PC-3 (cell line): Measurements from ENCODE around the gene PTGER2. TPM values are rescaled to one million over a fixed set of nuclear protein-coding genes. Genes with fewer than 3 reads are reported as not detected.

Source experiments
- ATAC-seq: fragments of 200-7000 bp; cut with Tn5 transposase; 2 replicates; pipeline ENCODE4 v1.9.1; 2020; ENCODE audit warnings: mild to moderate bottlenecking, moderate library complexity
- BruUV-seq: library from RNA; stranded (reverse); fragments of 400-500 nt; replicated peaks from 2 replicates; lab custom pipeline; 2021; lab: Mats Ljungman, UMichigan
- CTCF ChIA-PET: fragments of 300-600 bp; sonication (Branson Sonifier 250); formaldehyde crosslinking; loops from one replicate; lab custom pipeline; 2022; ENCODE audit warnings: antibody characterized with exemption; lab: Charles Lee
- POLR2A ChIA-PET: fragments of 300-600 bp; sonication (Branson Sonifier 250); formaldehyde crosslinking; loops from one replicate; lab custom pipeline; 2022; ENCODE audit warnings: antibody characterized with exemption; ENCODE audit not compliant: unreplicated experiment; lab: Charles Lee
- DNase-seq: peaks from one replicate; pipeline ENCODE4 v3.0.0-alpha.2; 2015
- H2AFZ ChIP-seq: fragments of 300-600 bp; sonication (generic); 2 replicates; pipeline ENCODE4 v1.6.0; 2016; ENCODE audit warnings: antibody characterized with exemption, low read length
- H3F3A ChIP-seq: fragments of 300-600 bp; sonication (generic); one replicate; pipeline ENCODE4 v1.6.0; 2017; ENCODE audit warnings: antibody characterized with exemption, low read length, control low read depth, mild to moderate bottlenecking; ENCODE audit not compliant: unreplicated experiment
- H3K27ac ChIP-seq: fragments of 300-600 bp; sonication (generic); 2 replicates; pipeline ENCODE4 v1.5.1; 2016; ENCODE audit warnings: mild to moderate bottlenecking, low read length
- H3K27me3 ChIP-seq: fragments of 300-600 bp; sonication (generic); 2 replicates; pipeline ENCODE4 v1.6.1; 2016; ENCODE audit warnings: low read length, mixed read lengths
- H3K36me3 ChIP-seq: fragments of 300-600 bp; sonication (generic); 2 replicates; pipeline ENCODE4 v1.6.1; 2016; ENCODE audit warnings: low read depth, mixed run types, low read length, mixed read lengths
- H3K4me1 ChIP-seq: fragments of 300-600 bp; sonication (generic); 2 replicates; pipeline ENCODE4 v1.5.1; 2016; ENCODE audit warnings: low read length; ENCODE audit not compliant: insufficient read depth
- H3K4me2 ChIP-seq: fragments of 300-600 bp; sonication (generic); 2 replicates; pipeline ENCODE4 v1.6.0; 2016; ENCODE audit warnings: low read length
- H3K4me3 ChIP-seq: fragments of 300-600 bp; sonication (generic); 2 replicates; pipeline ENCODE4 v1.5.1; 2016; ENCODE audit warnings: mild to moderate bottlenecking, low read length, mixed read lengths
- H3K79me2 ChIP-seq: fragments of 300-600 bp; sonication (generic); 2 replicates; pipeline ENCODE4 v1.6.1; 2017; ENCODE audit warnings: low read length, mixed read lengths
- H3K9ac ChIP-seq: fragments of 300-600 bp; sonication (generic); 2 replicates; pipeline ENCODE4 v1.6.0; 2016; ENCODE audit warnings: mild to moderate bottlenecking, low read length
- H3K9me2 ChIP-seq: fragments of 300-600 bp; sonication (generic); replicated peaks from 2 replicates; pipeline ENCODE4 v1.6.1; 2016; ENCODE audit warnings: mixed run types, low read length, mixed read lengths
- H3K9me3 ChIP-seq: fragments of 300-600 bp; sonication (generic); 2 replicates; pipeline ENCODE4 v1.6.1; 2016; ENCODE audit warnings: low read length, mixed read lengths
- H4K20me1 ChIP-seq: fragments of 300-600 bp; sonication (generic); 2 replicates; pipeline ENCODE4 v1.6.1; 2016; ENCODE audit warnings: low read length, mixed read lengths
- CTCF ChIP-seq: fragments of 300-600 bp; sonication (generic); conservative IDR thresholded peaks from 2 replicates; pipeline ENCODE4 v1.5.1; 2017; ENCODE audit warnings: antibody characterized with exemption, low read depth, mild to moderate bottlenecking, low read length
- EZH2 ChIP-seq: fragments of 300-600 bp; sonication (generic); IDR thresholded peaks from one replicate; pipeline ENCODE4 v1.6.1; 2017; ENCODE audit warnings: antibody characterized with exemption, mild to moderate bottlenecking, low read length; ENCODE audit not compliant: unreplicated experiment
- EZH2phosphoT487 ChIP-seq: fragments of 300-600 bp; sonication (generic); IDR thresholded peaks from 2 replicates; pipeline ENCODE4 v1.6.1; 2018; ENCODE audit warnings: mild to moderate bottlenecking, antibody characterized with exemption, low read length, borderline replicate concordance
- intact Hi-C: fragments of 100-400 bp; cut with micrococcal nuclease; formaldehyde crosslinking; loops from 2 replicates; pipeline ENCODE4 v1.9.0; 2023
- total RNA-seq: library from RNA; depleted of rRNA; stranded (reverse); fragments of >200 nt; gene quantifications from 2 replicates; pipeline ENCODE4 v1.2.3, GENCODE V29; 2014

The PTGER2 gene
- total RNA-seq, 1 experiment from 2014 or later = 4.7 TPM

GRCh38 chr14:52286661-52287649 is 27.2 kb upstream of the PTGER2 start:
- no peak overlapping the region for H3K4me2 ChIP-seq

GRCh38 chr14:52296378-52296777 is 17.7 kb upstream of the PTGER2 start:
- H3K27ac ChIP-seq = no peak overlapping the region
- H3K9me2 ChIP-seq = no peaks in the 10 kb centered on the region
- DNase-seq (no peak), ATAC-seq (no peak)
- H3K9ac ChIP-seq = no peak overlapping the region
- H3K4me1 ChIP-seq = no peaks in the 10 kb centered on the region
- no peaks in the 10 kb centered on the region for H3K27me3 ChIP-seq
- H4K20me1 ChIP-seq = no peaks in the 10 kb centered on the region
- no peak overlapping the region for H3K4me2 ChIP-seq
- H3K4me3 ChIP-seq = no peak overlapping the region
- H3K9me3 ChIP-seq = no peaks in the 10 kb centered on the region
- ChIA-PET CTCF (no interaction called here), POLR2A (no interaction called here)
- intact Hi-C loops = loop anchor here (10.0 kb wide), 1 partner anchor 258 kb away; the partner anchor contains the start of genes GPR137C and TXNDC16
- H3F3A ChIP-seq = no peaks in the 10 kb centered on the region
- no TSS peak for BruUV-seq
- TF ChIP-seq EZH2 = no peak
- no peak for TF ChIP-seq EZH2phosphoT487
- TF ChIP-seq CTCF = no peak
- H3K36me3 ChIP-seq = no peaks in the 10 kb centered on the region
- no peak overlapping the region for H2AFZ ChIP-seq
- H3K79me2 ChIP-seq = no peaks in the 10 kb centered on the region

More at GRCh38 chr14:52286661-52287649, 27.2 kb upstream of the PTGER2 start:
- CTCF ChIA-PET = interaction anchor here (0.7 kb wide), 1 partner anchor 268 kb away, joined by 3 read pairs; no protein-coding TSS in a partner anchor
- no peaks in the 10 kb centered on the region for H4K20me1 ChIP-seq
- H3K9me3 ChIP-seq = no peaks in the 10 kb centered on the region
- H3K79me2 ChIP-seq = no peaks in the 10 kb centered on the region
- no peaks in the 10 kb centered on the region for H3K9me2 ChIP-seq
- H3K4me1 ChIP-seq = no peaks in the 10 kb centered on the region
- TF ChIP-seq CTCF = no peak
- TF ChIP-seq EZH2 = no peak
- no peak for TF ChIP-seq EZH2phosphoT487
- H3K4me3 ChIP-seq = no peak overlapping the region
- no peaks in the 10 kb centered on the region for H3K36me3 ChIP-seq
- intact Hi-C loops = no loop called here
- no peak overlapping the region for H3K9ac ChIP-seq
- POLR2A ChIA-PET = no interaction called here
- no peak overlapping the region for H3K27ac ChIP-seq
- DNase-seq = no peak
- no peaks in the 10 kb centered on the region for H3F3A ChIP-seq
- ATAC-seq = no peak
- no peak overlapping the region for H2AFZ ChIP-seq
- BruUV-seq = no TSS peak
- no peaks in the 10 kb centered on the region for H3K27me3 ChIP-seq
